Parietal lobe (tissue), 2 donors: ENCODE data around the gene SNRPA. TPM values are rescaled to one million over a fixed set of nuclear protein-coding genes. Genes with fewer than 3 reads are reported as not detected.

ENCODE experiments used
- small RNA-seq: library from RNA; depleted of rRNA; stranded (forward); fragments of <200 nt; gene quantifications from one replicate; pipeline ENCODE3, GENCODE V24; 2014; ENCODE audit warnings: low replicate concordance
- total RNA-seq: library from RNA; depleted of rRNA; stranded (reverse); fragments of >200 nt; gene quantifications from one replicate; pipeline ENCODE4 v1.2.3, GENCODE V29; 2014

Gene SNRPA
- total RNA-seq, result 35.7 TPM

GRCh38 chr19:40750874-40751537 is at the start of gene SNRPA:
Gene SNRPA, plus strand, starts transcription at chr19:40751203. Its CDS starts 206 bp downstream, at chr19:40751409.

DNA sequence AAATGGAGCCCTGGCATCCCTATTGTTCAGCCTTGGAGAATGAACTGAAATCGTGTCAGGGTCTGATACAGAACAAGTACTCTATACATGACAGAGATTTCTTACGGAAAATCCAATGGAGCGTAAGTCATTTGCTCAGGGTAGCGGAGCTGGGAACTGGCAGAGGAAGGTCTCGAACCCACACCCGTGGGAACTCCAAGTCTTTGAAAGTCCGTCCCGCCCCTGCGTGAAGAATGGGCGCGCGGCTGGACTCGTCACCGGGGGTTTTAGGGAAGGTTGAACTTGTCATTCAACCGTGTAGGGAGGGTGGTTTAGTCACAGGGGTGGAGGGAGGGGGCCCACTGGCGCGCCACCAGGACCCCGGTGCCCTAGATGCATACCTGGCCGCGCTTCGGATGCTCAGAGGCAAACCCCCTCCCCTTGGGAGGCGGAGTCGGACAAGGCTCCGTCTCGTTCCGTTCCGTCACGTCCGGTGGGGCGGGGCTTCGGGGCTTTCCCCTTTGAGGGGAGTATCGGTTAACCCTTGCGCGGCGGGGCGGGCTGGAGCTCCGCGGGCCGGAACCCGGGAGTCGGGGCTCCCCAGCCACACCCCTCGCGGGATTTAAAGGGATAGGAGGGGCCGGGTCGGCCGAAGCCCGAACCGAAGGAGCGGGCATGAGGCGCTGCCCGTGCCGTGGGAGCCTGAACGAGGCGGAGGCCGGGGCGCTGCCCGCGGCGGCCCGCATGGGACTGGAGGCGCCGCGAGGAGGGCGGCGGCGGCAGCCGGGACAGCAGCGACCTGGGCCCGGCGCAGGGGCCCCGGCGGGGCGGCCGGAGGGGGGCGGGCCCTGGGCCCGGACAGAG is 34.3 kb upstream of the SNRPA start, which contains the start of the genes COQ8B and ITPKC:
Gene COQ8B, minus strand, starts transcription at position 405 of the 843 bp plus-strand sequence. CDS start 2,254 bp downstream, outside the sequence.
Gene ITPKC, plus strand, starts transcription at position 631 of the 843 bp plus-strand sequence. Its CDS starts 24 bp downstream, at position 655.

GRCh38 chr19:40750058-40750873 is 737 bp upstream of the SNRPA start, which contains the start of gene ACTMAP:
Gene ACTMAP, minus strand, starts transcription at chr19:40750477. Its CDS starts 674 bp downstream, at chr19:40749803.

GRCh38 chr19:40774916-40775631 is 24.1 kb downstream of the SNRPA start, which contains the start of gene MIA:
Gene MIA, plus strand, starts transcription at chr19:40775521. Its CDS starts 22 bp downstream, at chr19:40775543.

DNA sequence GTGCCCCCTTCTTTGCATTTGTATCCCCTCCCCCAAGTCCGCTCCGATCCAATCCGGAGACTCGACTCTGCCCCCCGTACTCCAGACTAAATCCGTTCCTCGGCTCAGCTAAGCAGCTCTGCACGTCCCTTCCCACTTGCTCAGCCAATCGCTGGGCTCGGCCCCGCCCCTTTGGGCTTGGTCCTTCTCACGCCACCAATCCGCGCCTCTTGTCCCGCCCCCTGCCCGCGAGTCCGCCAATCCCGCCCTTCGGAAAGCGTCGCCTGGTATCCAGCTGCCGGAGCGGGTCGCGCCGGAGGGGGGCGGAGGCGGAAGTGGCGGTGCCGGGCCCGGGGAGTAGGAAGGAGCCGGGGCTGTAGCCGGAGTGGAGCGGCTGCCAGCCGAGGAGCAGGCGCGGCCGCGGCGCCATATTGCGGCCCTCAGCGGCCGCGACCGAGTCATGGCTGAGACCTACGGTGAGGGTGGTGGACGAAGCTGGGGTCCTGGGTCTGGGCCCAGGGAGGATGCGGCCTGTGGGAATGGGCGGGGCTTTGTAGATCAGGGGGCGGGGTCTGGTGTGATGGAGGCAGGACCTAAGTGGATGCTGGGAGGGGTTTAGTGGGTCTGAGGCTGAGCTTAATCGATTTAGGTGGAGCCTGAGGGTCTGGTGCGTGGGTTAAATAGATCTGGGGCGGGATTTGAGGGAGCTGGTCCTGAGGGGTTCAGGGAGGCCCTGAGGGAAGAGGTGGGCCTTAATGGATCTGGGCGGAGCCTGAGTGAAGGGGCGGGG is 27.1 kb downstream of the SNRPA start, which contains the start of gene RAB4B:
Gene RAB4B, plus strand, starts transcription at position 311 of the 769 bp plus-strand sequence. Its CDS starts 129 bp downstream, at position 440.

GRCh38 chr19:40798683-40799557 is 47.9 kb downstream of the SNRPA start, which contains the start of gene EGLN2:
Gene EGLN2, plus strand, starts transcription at chr19:40799191. Its CDS starts 1,382 bp downstream, at chr19:40800573.

Small RNA genes lying within 50 kb of the gene (small RNA-seq; reads per million reads assigned to genes)
- gene RNU6-195P, result not detected

Other genes starting within 250 kb of the SNRPA start
- 3.4 TPM for gene SHKBP1, start 174.3 kb upstream of the SNRPA start, total RNA-seq
- 31.6 TPM for gene LTBP4, start 149.8 kb upstream of the SNRPA start, total RNA-seq
- gene NUMBL, start 60.6 kb upstream of the SNRPA start, total RNA-seq, result 39.8 TPM
- gene COQ8B, start 34.3 kb upstream of the SNRPA start, total RNA-seq, result 40.7 TPM
- gene ITPKC, start 34.1 kb upstream of the SNRPA start, total RNA-seq, result 7.5 TPM
- 0.94 TPM for gene ACTMAP, start 726 bp upstream of the SNRPA start, total RNA-seq
- not detected for gene MIA, start 24.3 kb downstream of the SNRPA start, total RNA-seq
- gene RAB4B, start 27.0 kb downstream of the SNRPA start, total RNA-seq, result 11.9 TPM
- 80.1 TPM for gene EGLN2, start 48.0 kb downstream of the SNRPA start, total RNA-seq
- gene CYP2A6, start 99.2 kb downstream of the SNRPA start, total RNA-seq, result not detected
- gene CYP2A7, start 131.0 kb downstream of the SNRPA start, total RNA-seq, result not detected
- not detected for gene CYP2B6, start 240.1 kb downstream of the SNRPA start, total RNA-seq